ENCODE measurements around the gene MRPS7.
"Not testable (repeated sequence)": the region's sequence is repeated elsewhere in the genome, so short reads cannot be mapped to it uniquely, and the experiment has no call there.

Gene MRPS7

DNA sequence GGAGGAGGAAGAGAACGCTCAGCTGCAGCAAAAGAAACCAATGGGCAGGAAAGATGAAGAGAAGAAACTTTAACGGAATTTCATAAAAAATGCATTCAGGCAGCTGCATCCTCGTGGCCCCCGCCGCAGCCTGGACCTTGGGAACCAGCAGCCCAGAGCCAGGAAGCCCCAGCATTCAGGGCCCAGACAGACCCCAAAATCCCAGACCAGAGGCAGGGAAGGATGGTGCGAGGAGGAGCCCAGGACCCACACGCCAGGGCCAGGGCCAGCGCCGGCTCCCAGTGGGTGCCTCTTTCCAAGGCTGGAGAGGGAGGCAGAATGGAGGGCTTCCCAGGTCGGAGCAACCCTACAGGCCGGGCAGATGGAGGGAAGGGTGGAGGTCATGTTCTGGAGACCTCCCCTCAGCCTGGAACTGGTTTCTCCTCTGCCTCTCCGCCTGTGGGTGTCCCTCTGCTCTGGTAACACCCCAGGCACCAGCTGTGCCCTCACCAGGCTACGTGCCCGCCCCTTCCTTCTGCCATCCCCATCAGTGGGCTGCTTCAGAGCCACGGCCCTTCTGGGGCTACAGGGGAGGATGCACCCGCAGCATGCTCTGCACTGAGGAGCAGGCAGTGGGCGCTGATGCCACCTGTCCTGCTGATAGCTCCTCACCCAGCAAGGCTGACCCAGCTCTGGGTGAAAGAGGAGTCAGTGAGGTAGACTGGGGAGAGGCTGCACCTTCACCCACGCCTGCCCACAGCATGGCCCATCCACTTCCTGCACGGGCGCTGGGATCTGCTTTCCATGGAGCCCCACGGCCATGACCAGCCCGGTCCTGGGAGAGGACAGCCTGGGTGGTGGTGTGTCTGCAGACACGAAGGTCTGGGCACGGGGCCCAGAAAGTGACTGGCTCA is 10.5 kb downstream of the MRPS7 start:
- no peak for DNase-seq

DNA sequence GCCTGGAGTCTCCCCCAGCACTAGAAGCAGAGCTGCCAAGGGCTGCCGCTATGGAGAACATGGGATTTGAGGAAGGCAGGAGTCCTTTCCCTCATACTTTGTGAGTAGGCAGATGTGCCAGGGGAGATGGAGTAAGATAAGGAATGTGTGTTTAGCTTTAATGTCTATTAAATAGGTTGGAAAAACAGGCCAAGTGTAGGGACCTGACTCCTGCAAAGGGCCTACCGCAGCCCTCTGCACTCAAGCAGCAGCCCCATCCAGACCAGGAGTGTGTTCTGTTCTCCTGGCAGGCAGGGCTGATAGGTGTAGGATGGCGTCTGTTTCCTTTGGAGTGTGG is 11.1 kb downstream of the MRPS7 start:
- DNase-seq = no peak

DNA sequence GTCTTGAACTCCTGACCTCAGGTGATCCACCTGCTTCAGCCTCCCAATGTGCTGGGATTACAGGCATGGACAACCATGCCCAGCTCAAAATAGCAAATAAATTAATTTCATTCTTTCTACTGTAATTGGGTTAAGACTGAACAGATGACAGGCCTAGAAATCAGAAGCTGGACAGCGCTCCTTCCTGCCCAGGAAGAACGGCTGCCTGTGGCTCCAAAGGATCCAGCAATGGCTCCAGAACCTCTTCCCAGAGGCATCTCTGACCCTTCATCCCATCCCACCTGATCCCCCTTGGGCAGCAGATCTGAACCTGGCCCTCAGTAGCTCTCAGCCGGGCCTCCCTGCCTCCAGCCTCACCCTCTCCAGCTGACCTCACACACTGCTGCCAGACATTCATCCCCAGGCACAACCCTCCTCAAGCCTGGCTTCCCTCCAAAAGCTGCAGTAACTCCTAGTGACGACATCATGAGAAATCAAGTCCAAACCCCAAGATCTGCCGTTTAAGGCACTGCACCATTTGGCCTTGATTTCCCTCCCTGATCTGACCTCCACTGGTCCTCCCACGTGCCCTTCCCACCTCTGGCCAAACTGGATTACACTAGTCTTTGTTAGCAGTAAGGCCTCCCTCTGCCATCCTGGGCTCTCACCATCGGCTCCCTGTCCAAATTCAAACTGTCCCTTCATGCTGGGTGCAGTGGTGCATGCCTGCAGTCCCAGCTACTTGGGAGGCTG is 12.5 kb downstream of the MRPS7 start:
- no peak for DNase-seq

DNA sequence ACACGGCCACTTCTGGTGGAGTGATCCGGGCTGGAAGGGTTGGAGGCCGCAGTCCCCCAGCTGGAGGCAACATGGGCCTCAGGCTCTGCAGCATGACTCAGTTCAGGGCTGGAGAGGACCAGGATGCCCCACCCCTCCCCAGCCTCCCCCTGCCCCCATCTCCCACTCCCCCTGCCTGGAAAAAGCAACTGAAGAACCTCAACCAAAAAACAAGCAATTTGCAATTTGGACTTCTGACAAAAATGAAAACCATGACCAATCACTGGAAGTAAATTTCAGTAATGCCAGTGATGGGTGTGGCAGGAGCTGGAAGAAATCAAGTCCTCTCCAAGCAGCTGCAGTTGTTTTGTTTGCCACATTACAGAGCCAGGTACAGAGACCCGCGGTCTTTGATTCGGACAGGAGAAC is 16.0 kb downstream of the MRPS7 start:
- DNase-seq = no peak

DNA sequence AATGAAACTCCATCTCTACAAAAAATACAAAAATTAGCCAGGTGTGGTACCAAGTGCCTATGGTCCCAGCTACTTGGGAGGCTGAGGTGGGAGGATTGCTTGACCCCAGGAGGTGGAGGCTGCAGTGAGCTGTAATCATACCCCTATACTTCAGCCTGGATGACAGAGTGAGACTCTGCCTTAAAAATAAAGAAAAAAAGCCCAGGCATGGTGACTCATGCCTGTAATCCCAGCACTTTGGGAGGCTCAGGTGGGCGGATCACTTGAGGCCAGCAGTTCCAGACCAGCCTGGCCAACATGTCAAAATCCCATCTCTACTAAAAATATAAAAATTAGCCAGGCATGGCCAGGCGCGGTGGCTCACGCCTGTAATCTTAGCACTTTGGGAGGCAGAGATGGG is 18.5 kb downstream of the MRPS7 start:
- DNase-seq = not testable (repeated sequence)

DNA sequence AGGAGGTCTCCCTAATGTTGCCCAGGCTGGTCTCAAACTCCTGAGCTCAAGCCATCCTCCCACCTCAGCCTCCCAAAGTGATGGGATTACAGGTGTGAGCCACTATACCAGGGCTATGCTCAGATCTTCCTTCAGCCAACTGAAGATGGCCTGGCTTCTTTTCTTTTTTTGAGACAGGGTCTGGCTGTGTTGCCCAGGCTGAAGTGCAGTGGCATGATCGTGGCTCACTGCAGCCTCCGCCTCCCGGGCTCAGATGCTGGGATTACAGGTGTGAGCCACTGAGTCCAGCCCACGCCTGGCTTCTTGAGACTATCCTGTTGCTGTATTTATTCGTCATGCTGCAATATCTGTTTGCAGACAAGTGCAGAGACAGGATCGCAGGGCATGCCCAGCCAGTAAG is 23.4 kb downstream of the MRPS7 start:
- DNase-seq = no peak

DNA sequence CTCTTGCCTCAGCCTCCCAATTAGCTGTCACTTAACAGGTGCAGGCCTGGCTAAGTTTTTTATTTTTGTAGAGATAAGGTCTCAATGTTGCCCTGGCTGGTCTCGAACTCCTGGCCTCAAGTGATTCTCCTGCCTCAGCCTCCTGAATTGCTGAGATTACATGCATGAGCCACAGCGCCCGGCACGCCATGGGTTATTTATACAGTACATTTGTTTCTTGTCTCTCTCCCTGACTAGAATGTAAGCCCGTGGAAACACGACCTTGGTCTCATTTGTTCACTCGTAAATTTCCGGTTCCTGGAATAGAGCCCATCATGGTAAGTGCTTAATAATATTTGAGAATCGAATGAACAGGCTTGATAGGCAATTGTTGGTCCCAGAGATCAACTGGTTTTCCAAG is 25.5 kb downstream of the MRPS7 start:
- no peak for DNase-seq

DNA sequence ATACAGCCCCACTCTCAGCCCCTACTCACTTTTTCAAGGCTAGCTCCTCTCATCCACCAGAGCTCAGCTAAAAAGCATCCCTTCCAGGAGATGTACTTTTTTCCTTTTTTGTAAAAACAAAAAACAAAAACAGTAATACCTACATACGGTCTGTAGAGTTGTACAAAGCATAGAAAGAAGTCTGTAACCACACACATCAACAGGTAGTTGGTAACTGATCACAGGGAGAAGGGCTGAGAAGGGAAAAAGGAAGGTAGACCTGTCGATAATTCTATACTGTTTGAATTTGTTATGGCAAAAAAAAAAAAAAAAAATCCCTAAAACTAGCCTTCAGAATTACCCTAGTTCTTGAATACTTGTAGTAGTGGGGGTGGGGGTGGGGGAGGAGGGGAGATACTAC is 26.7 kb downstream of the MRPS7 start:
- DNase-seq = no peak

DNA sequence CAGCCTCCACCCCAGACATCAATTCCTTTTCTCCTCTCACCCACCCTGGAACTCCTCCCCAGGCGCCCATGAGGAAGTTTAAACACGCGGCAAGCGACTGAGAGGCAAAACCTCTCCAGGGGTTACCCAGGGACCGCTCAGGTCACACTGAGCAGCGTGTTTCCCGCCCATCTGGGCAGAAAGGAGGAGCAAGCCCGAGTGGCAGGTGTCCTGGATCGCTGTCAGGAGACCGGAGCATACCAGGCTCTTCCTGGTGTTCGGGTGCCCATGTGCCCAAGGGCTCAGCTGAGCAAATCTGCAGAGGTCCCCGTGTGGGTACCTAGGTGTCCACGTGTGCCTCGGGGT is 27.1 kb downstream of the MRPS7 start:
- peak; percentile 76 for DNase-seq

DNA sequence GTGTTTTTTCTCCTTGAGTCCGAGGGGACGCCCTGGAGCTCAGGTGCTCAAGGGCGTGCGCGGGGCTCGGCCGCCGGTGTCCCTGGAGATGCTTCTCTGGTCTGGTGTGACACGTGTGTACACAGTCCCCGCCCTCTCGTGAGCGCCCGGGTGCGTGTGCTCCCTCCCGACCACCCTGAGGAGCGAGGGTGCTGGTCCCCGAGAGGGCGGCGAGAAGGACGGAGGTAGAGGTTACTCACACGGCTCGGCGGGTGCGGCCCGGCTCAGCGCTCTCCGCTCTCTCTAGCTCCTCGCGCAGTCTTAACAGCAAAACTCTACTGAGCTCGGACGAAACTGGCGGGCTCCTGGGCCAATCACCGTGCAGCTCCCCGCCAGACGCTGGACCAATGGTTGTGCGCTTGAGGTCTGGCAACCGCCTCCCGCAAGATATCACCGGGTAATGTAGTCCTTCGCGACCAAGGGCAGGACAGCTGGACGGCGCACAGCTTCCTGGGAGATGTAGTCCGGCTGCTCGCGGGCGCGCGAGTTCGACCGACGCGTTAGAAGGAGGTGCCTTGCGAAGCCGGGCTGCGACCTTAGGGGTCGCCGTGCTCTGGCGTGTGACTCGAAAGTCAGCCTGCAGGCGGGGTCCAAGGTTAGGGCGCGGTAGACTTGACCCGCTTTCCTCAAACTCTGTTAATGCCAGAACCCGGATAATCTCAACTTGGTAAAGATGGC is 27.6 kb downstream of the MRPS7 start, which contains the start of gene SLC25A19:
Gene SLC25A19 (minus strand): TSS at position 319 of the 717 bp plus-strand sequence. CDS start 2,669 bp downstream, outside the sequence.
- peak; percentile 96 for DNase-seq

DNA sequence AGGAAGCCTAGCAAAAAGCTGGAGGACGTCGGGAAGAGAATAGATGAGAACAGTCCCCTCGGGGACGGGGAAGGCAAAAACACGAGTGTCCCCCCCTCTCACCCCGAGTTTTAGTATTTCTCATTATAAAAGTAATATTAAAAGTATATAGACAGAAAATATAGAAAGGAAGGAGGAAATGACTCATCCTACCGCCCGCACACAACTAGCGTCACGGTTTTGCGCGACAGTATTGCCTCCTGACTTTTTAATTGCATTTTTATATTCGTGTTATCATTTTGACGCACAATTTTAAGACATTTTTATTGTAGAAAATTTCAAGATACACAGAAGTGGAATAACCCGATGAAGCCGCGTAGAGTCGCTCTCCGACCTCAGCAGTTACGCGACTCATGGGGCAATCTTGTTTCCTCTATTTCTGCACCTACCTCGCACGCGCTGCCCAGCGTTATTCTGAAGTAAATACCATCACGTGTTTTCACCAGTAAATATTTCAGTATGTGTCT is 28.2 kb downstream of the MRPS7 start:
- DNase-seq = no peak

DNA sequence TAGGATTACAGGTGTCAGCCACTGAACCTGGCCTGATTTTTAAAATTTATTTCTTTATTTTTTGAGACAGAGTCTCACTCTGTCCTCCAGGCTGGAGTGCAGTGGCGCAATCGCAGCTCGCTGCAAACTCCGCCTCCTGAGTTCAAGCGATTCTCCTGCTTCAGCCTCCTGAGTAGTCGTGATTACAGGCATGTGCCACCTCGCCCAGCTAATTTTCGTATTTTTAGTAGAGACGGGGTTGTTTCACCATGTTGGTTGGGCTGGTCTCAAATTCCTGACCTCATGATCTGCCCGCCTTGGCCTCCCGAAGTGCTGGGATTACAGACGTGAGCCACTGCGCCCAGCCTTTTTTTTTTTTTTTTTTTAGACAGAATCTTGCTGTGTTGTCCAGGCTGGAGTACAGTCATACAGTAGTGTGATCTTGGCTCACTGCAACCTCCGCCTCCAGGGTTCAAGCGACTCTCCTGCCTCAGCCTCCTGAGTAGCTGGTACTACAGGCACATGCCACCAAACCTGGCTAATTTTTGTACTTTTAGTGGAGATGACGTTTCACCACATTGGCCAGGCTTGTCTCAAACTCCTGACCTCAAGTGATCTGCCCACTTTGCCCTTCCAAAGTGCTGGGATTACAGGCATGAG is 31.2 kb downstream of the MRPS7 start:
- DNase-seq = not testable (repeated sequence)

DNA sequence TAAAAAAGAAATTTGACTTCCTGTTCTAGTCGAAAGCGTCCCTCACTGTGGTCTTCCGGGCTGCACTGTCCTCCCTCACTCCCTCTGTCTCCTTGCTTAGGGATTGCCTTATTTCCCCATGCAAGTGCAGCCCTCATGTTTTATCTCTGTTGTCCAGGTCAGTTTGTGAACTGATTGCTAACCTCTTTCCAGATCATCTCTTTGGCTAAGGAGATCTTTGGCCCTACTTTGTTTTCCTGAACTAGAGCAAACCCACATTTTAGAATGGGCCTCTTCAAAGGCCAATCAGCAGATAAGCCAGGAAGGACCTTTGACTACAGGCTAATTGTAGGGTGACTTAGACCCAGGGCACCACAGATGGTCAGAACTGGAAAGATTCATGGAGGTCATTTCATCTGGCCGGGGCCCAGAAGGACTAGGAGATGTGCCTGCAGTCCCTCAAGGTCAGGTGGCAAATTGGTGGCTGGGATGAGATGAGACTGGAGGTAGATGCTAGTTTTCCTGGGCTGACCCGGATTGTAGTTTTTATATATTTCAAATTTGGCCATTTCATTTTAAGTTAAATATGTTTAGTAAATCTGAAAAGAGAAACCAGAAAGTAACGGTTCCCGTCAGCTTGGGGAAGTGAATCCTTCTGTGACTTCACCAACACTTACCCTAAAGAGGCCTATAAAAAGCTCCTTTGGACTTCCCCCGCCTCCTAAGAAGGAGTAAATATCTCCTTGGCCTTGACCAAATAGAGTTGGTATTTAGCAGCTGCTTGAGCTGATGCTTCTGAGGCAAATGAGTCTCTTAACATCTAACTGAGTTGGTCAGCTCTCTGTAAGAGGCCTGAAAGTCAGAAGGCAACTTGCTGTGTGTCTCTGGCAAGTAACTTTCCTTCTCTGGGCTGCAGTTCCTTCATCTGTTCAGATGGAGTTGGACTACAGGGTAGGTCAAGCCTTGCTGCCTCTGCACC is 33.8 kb downstream of the MRPS7 start:
- no peak for DNase-seq

DNA sequence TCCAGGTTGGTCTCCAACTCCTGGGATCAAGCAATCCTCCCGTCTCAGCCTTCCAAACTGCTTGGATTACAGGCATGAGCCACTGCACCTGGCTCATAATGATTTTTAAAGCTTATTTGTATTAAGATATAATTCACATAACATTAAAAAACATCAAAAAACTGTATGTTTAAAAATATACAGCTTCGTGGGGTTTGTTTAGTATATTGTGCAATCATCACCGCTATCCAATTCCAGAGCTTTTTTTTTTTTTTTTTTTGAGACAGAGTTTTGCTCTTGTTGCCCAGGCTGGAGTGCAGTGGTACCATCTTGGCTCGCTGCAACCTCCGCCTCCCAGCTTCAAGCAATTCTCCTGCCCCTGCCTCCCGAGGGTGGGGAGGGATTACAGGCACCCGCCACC is 38.6 kb downstream of the MRPS7 start:
- DNase-seq = no peak

DNA sequence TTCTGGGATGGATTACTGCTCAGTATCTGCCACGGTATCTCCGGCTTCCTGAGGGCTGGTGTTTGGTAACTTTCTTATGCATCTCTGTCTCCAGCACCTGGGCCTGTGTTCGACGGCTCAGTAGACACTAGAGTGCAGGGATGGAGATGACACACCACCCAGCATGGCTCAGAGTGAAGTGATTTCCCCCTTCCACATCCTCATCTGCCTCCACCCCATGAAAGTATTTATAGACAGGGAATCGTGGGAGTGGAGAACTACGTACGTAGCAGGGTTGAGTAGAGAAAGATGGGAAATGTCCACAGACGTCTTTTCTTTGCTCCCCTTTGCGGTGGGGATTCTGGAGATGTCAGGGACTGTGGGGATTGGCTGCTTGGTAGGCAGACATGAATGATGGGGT is 39.4 kb downstream of the MRPS7 start:
- DNase-seq = no peak

DNA sequence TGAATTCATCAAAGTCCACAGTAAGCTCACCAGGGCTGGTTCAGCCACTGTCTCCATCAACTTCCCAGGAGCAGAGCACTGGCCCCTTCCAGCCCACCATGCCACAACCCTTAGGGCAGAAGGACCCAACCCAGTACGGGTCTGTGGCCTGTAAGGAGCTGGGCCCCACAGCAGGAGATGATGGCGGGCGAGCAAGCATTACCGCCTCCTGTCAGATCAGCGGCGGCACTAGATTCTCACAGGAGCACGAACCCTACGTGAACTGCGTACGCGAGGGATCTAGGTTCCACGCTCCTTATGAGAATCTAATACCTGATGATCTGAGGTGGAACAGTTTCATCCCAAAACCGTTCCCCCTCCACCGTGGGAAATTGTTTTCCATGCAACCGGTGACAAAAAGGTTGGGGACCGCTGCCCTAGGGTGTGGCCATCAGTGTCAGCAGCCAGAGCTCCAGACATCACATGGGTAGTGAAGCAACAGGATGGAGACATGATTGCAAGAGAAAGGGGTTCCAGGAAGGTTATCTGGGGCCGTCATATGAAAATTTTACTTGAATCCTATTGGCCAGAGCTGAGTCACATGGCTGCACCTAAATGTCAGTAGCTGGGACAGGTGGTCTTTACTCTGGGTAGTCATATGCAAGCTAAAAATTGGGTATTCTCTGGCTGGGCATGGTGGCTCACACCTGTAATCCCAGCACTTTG is 40.0 kb downstream of the MRPS7 start:
- no peak for DNase-seq

DNA sequence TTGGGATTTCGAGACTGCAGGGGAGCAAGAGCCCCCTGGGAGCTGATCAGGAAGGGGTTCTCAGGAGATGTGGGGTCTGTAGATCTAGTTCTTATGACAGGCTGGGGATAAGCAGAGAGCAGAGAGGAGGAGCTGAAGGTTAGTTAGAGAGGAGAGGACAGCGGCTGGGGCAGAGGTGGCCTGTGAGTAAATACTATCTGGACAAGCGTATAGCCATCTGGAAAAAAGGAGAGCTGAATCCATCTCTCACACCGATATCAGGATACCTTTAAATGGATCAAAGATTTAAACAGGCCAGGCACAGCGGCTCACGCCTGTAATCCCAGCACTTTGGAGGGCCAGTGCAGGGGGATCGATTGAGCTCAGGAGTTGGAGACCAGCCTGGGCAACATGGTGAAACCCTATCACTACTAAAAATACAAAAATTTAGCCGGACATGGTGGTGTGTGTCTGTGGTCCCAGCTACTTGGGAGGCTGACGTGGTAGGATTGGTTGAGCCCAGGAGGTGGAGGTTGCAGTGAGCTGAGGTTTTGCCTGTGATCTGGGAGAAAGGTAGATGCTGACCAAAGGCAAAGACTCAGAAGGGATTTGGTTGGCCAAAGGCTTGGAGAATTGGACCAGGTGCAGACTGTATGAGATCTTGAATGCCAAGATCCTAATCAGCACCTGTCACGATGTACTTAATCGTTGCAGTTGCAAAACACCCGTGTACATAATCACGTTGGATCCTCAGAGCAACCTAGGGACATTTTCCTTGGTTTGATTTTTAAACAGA is 46.5 kb downstream of the MRPS7 start:
- no peak for DNase-seq

DNA sequence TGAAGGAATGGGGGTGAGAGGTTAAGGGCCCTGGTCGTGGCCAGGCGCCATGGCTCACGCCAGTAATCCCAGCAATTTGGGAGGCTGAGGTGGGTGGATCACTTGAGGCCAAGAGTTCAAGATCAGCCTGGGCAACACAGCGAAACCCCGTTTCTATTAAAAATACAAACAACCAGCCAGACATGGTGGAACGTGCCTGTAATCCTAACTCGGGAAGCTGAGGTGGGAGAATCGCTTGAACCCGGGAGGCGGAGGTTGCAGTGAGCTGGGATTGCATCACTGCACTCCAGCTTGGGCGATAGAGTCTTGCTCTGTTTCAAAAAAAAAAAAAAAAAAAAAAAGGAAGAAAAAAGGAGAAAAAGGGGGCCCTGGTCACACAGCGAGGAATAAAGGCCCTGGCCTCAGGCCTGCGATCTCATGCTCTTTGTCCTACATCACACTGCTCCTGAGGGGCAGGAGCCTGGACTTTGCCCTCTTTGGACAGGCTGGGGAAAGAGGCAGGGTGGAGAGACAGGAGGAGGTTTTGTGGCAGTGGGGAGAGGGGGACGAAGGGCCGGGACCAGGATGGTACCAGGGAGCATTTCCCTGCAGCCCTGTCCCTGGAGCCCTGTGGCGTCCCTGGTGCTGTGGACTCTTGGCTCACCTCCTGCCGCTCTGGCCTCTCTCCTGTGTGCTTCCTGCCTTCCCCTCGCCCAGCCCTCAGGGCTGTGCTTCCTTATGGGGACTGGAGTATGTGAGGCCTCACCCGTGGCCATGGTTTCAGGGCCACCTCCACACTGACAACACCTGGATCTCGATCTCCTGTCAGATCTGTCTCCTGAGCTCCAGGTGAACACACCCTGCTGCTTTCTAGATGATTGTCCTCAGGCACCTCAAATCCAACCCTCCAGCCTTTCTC is 47.3 kb downstream of the MRPS7 start:
- DNase-seq = no peak

DNA sequence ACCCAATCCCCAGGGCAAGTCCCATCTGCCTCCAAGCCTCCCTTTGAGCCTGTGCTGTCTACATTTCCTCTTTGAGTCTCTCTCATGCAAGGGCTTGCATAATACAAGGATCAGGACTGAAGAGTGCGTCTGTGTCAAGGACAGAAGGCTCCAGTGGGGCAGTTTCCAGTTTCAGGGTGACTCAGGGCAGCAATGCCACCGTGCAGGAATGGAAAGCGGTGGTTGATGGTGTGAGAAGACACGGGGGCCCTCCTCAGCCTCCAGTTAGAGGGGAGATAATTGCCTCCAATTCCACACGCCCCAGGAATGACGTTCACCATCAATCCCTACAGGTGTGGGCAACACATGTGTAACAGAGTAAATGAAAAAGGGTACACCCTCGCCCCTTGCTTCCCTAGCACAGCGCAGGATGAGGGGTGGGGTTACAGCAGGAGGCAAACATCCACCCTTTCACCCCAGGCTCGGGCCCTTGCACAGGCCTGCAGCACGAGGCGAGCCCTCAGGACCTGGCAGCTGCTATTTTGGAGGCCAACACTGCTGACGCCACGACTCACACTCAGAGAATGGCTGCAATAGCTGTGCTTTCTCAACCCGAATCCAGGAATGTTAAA is 52.4 kb downstream of the MRPS7 start:
- DNase-seq = no peak
